Lower leg skin (tissue), 4 donors: ENCODE measurements around the gene CYSLTR2. TPM values are rescaled to one million over a fixed set of nuclear protein-coding genes. Genes with fewer than 3 reads are reported as not detected.

Experiments
- DNase-seq, 2 donors: peaks; one replicate each; pipeline ENCODE4 v3.0.0-alpha.2; 2019; ENCODE audit warnings: low spot score in 2 of 2
- H3K4me3 ChIP-seq: fragments of 200-600 bp; sonication (generic); 2 replicates; pipeline ENCODE4 v1.5.1; 2017; ENCODE audit warnings: mild to moderate bottlenecking, low read depth; ENCODE audit not compliant: poor library complexity, severe bottlenecking
- CTCF ChIP-seq, 3 donors: fragments of 450-650 bp; IDR thresholded peaks; one replicate each; pipeline ENCODE4 v1.5.1; 2016; ENCODE audit warnings: antibody characterized with exemption in 3 of 3, mild to moderate bottlenecking in 3 of 3, moderate library complexity in 2 of 3
- POLR2A ChIP-seq, 2 donors: fragments of 450-650 bp; IDR thresholded peaks; one replicate each; pipeline ENCODE4 v1.6.1; 2016 to 2017; ENCODE audit warnings: antibody characterized with exemption in 2 of 2, mild to moderate bottlenecking in 1 of 2, moderate library complexity in 1 of 2
- WGBS, 2 donors: methylation state at CpG; one replicate each; pipeline ENCODE4 v1.1.5; 2018; 5-methylcytosine and 5-hydroxymethylcytosine counted together
- intact Hi-C: fragments of 100-400 bp; cut with DNase I; formaldehyde crosslinking; loops from one replicate; pipeline ENCODE4 v1.15.0; 2023; ENCODE audit warnings: low total_unique reads
- total RNA-seq, 4 donors: library from RNA; depleted of rRNA; stranded (reverse); fragments of >200 nt; gene quantifications; one replicate each; pipeline ENCODE4 v1.1.0, GENCODE V29; 2016

The CYSLTR2 gene
- total RNA-seq, 4 donors from 2014 or later, result 0.30 to 2.2 (median 1.4) TPM

DNA sequence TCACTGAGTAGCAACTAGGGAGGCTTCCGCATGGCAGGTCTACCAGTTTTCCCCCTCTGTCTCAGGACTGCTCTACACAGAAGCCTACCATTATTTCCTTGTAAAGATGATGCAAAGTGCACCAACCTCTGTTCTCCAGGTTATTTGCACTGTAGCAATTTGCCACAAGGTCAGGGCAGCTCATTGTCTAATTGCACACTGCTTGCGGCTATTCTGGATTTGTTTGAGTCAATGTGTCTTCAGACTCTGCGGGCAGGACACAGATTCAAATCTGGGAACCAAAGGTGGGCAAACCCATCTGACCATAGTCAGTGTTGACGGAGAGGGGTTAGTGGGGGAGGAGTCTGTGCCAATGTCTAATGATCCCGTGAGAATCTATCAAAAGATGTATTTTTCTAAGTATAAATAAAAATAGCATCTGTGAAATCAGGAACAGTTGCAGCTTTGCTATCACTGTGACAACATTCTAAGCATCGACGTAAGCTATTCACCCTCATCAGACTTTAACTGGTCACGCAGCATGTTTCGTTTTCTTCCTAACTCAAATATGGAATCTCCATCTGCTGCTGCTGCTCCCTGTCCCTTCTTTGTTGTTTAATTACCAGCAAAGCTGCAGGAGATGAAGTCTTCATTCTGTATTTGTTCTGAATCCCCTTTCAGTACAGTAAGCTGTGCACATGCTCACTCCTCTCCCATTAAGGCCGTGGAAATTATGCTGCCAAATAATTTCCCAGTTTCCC lies 26.4 kb downstream of the CYSLTR2 start:
- no peak overlapping the region for H3K4me3 ChIP-seq
- intact Hi-C loops, result no loop called here
- DNase-seq, result no peak
- WGBS, 2 donors, result 82 to 83% methylated on average over 10 of the region's 10 CpGs
- TF ChIP-seq CTCF (IDR thresholded peaks at IDR 0.05) (no peak), POLR2A (IDR thresholded peaks at IDR 0.05) (no peak)

DNA sequence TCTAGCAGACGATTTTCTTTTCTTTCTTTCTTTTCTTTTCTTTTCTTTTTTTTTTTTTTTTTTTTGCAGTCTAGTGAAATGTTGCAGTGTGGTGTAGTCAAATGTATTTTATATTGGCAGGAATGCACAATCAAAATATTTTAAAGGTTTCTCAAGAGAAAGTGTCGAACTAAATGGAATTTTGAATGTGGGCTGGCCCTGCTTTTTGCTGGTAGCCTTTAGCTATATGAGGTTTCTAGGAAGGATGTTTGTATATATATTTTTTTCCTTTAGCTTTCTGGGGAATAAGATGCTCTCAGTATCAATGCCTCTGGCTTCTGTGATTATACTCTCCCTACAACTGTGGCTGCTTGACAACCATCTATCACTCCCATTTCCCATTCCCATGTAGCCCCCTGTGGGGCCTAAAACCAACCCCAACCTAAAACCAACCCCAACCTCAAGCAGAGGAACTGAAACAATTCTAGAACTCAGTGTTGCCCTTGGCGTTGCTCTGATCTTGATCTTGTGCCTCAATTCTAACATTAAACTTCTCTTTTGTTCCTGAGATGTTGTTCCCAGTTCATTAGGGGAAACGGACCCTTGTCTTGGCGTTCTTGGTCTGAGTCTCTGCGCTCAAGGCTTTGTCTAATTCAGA lies 27.1 kb downstream of the CYSLTR2 start:
- 75 to 77% methylated on average over 6 of the region's 6 CpGs for WGBS, 2 donors
- TF ChIP-seq CTCF (IDR thresholded peaks at IDR 0.05), result no peak
- no peak for TF ChIP-seq POLR2A (IDR thresholded peaks at IDR 0.05)
- H3K4me3 ChIP-seq, result no peak overlapping the region
- intact Hi-C loops, result no loop called here
- DNase-seq, result no peak

GRCh38 chr13:48681905-48682304 lies 28.2 kb downstream of the CYSLTR2 start:
- TF ChIP-seq POLR2A (IDR thresholded peaks at IDR 0.05), result no peak
- no peak for TF ChIP-seq CTCF (IDR thresholded peaks at IDR 0.05)
- WGBS, 2 donors, result 50 to 57% methylated on average over 1 of the region's 1 CpG
- intact Hi-C loops, result no loop called here
- DNase-seq, result no peak
- H3K4me3 ChIP-seq, result no peak overlapping the region

DNA sequence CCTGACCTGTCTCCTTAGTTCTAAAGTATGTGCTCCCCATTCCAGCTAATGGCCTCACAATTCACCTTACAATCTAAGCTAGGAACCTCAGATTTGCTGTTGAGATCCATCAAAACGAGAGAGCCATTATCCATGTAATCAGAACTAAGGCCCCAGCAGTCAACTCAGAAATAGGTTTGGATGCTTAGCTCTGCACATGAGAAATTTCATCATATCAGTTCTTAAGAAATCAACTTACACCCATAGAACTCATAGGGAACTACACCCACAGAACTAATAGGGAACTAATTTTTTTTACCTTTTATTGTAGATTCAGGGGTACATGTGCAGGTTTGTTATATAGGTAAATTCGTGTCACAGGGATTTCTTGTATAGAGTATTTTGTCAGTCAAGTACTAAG lies 28.7 kb downstream of the CYSLTR2 start:
- TF ChIP-seq CTCF (IDR thresholded peaks at IDR 0.05), result no peak
- no peak for TF ChIP-seq POLR2A (IDR thresholded peaks at IDR 0.05)
- DNase-seq, result no peak
- no peak overlapping the region for H3K4me3 ChIP-seq
- intact Hi-C loops, result no loop called here
- WGBS, 2 donors, result 72 to 75% methylated on average over 2 of the region's 2 CpGs

- WGBS, 2 donors, result 57 to 61% methylated on average over 3 of the region's 3 CpGs
- no peak for DNase-seq
- intact Hi-C loops, result no loop called here
- no peak for TF ChIP-seq CTCF (IDR thresholded peaks at IDR 0.05)
- TF ChIP-seq POLR2A (IDR thresholded peaks at IDR 0.05), result no peak
- H3K4me3 ChIP-seq, result no peak overlapping the region
These were observed 33.0 kb downstream of the CYSLTR2 start for GRCh38 chr13:48686636-48687210.
